Measurements from ENCODE around the gene PLK3. TPM values are rescaled to one million over a fixed set of nuclear protein-coding genes. Genes with fewer than 3 reads are reported as not detected.
A peak's percentile ranks its signal among the peaks of the same experiment; 100 is the strongest.
"Not testable (repeated sequence)": the region's sequence is repeated elsewhere in the genome, so short reads cannot be mapped to it uniquely, and the experiment has no call there.

Gene PLK3
- total and polyA plus RNA-seq, 3 experiments from 2014 or later: 22.5 to 114 (median 104) TPM

- CTCF ChIA-PET: interaction anchor here (0.9 to 5.9 kb wide), 6 partner anchors 11 to 224 kb away, joined by 3 to 39 read pairs (median 10); partner anchors contain the start of genes BTBD19, DYNLT4, HECTD3 and PLK3
- Mint-ChIP-seq H3K36me3 (peaks cover 0 to under 1% (median 0%) of the 10 kb centered on the region in 3 donors), H3K4me1 (peaks cover 26 to 30% (median 27%) of the 10 kb centered on the region in 3 donors), H3K4me3 (peak within 1 kb of the TSS in 2 of 7 donors; percentile 24 to 52), H3K27me3 (no peaks in the 10 kb centered on the region), H3K27ac (peak within 1 kb of the TSS in 6 of 8 donors; percentile 36 to 74 (median 52)), H3K9me3 (no peaks in the 10 kb centered on the region)
- no peaks in the 10 kb centered on the region for H3K27me3 ChIP-seq (ENCODE audit: insufficient read depth, low read length, poor library complexity, severe bottlenecking)
- DNase-seq: no peak
- no peaks in the 10 kb centered on the region for H3K9me3 ChIP-seq (ENCODE audit: low read length)
- H3K27ac ChIP-seq (ENCODE audit: low read depth, low read length): no peak within 1 kb of the TSS
- H3K4me1 ChIP-seq (ENCODE audit: insufficient read depth, low read length): peaks cover 29% of the 10 kb centered on the region
- H3K4me3 ChIP-seq (ENCODE audit: low read length): no peak within 1 kb of the TSS
- POLR2A ChIA-PET: interaction anchor here (0.7 to 5.8 kb wide), 4 partner anchors 12 to 465 kb away, joined by 3 to 49 read pairs (median 10); partner anchors contain the start of genes PLK3 and RPS8
- no peaks in the 10 kb centered on the region for H3K36me3 ChIP-seq (ENCODE audit: insufficient read depth, low read length)
Observed at GRCh38 chr1:44788120-44788860, 11.9 kb upstream of the PLK3 start, which contains the start of gene BEST4. Gene BEST4 (minus strand): TSS chr1:44788170. CDS start chr1:44787705, 465 bp downstream.

GRCh38 chr1:44790968-44791801 lies 9.0 kb upstream of the PLK3 start:
- Histone ChIP-seq H3K27ac (ENCODE audit: low read depth, low read length) (no peak overlapping the region), H3K4me1 (ENCODE audit: insufficient read depth, low read length) (peaks cover 6% of the 10 kb centered on the region), H3K27me3 (ENCODE audit: insufficient read depth, low read length, poor library complexity, severe bottlenecking) (no peaks in the 10 kb centered on the region), H3K36me3 (ENCODE audit: insufficient read depth, low read length) (no peaks in the 10 kb centered on the region), H3K9me3 (ENCODE audit: low read length) (no peaks in the 10 kb centered on the region), H3K4me3 (ENCODE audit: low read length) (no peak overlapping the region)
- no peak for DNase-seq
- H3K9me3 Mint-ChIP-seq: no peaks in the 10 kb centered on the region
- no peak overlapping the region for H3K4me3 Mint-ChIP-seq
- ChIA-PET POLR2A (interaction anchor here (1.2 to 1.8 kb wide), 2 partner anchors 16 to 28 kb away, joined by 4 to 6 read pairs; partner anchors contain the start of gene RPS8), CTCF (interaction anchor here (1.4 to 4.6 kb wide), 7 partner anchors 8 to 223 kb away, joined by 3 to 30 read pairs (median 7); partner anchors contain the start of genes HECTD3, PLK3, RPS8 and UROD)
- H3K36me3 Mint-ChIP-seq: no peaks in the 10 kb centered on the region
- peak overlapping the region in 2 of 8 donors; percentile 44 to 76 for H3K27ac Mint-ChIP-seq
- peaks cover 4 to 8% (median 5%) of the 10 kb centered on the region in 3 donors for H3K4me1 Mint-ChIP-seq
- H3K27me3 Mint-ChIP-seq: no peaks in the 10 kb centered on the region

- H3K27me3 ChIP-seq (ENCODE audit: insufficient read depth, low read length, poor library complexity, severe bottlenecking): no peaks in the 10 kb centered on the region
- no peaks in the 10 kb centered on the region for H3K9me3 ChIP-seq (ENCODE audit: low read length)
- no peak overlapping the region for H3K27ac ChIP-seq (ENCODE audit: low read depth, low read length)
- CTCF ChIA-PET: interaction anchor here (0.7 to 4.6 kb wide), 19 partner anchors 9 to 699 kb away, joined by 3 to 30 read pairs (median 4); partner anchors contain the start of genes HECTD3, MUTYH, RNU5D-1 and TOE1
- peak overlapping the region in 3 of 8 donors; percentile 6 to 26 (median 19) for H3K27ac Mint-ChIP-seq
- no peaks in the 10 kb centered on the region for H3K36me3 ChIP-seq (ENCODE audit: insufficient read depth, low read length)
- POLR2A ChIA-PET: interaction anchor here (0.6 kb wide), 1 partner anchor 18 kb away, joined by 5 read pairs; no protein-coding TSS in a partner anchor
- no peak overlapping the region for H3K4me3 ChIP-seq (ENCODE audit: low read length)
- H3K4me3 Mint-ChIP-seq: no peak overlapping the region
- DNase-seq: no peak
- no peaks in the 10 kb centered on the region for H3K27me3 Mint-ChIP-seq
- H3K9me3 Mint-ChIP-seq: no peaks in the 10 kb centered on the region
- H3K4me1 Mint-ChIP-seq: peaks cover 0 to 2% (median 1%) of the 10 kb centered on the region in 3 donors
- H3K4me1 ChIP-seq (ENCODE audit: insufficient read depth, low read length): no peaks in the 10 kb centered on the region
- no peaks in the 10 kb centered on the region for H3K36me3 Mint-ChIP-seq
Observed at GRCh38 chr1:44792736-44793502, 7.3 kb upstream of the PLK3 start.

GRCh38 chr1:44797886-44798285 lies 2.3 kb upstream of the PLK3 start:
- not testable (repeated sequence) for H3K9me3 ChIP-seq (ENCODE audit: low read length); H3K9me3 Mint-ChIP-seq; H3K36me3 ChIP-seq (ENCODE audit: insufficient read depth, low read length); H3K27me3 Mint-ChIP-seq; H3K27ac ChIP-seq (ENCODE audit: low read depth, low read length); H3K4me3 ChIP-seq (ENCODE audit: low read length); H3K27me3 ChIP-seq (ENCODE audit: insufficient read depth, low read length, poor library complexity, severe bottlenecking)
- POLR2A ChIA-PET: interaction anchor here (0.7 to 3.6 kb wide), 4 partner anchors 10 to 45 kb away, joined by 3 to 122 read pairs (median 3); partner anchors contain the start of gene BTBD19
- Mint-ChIP-seq H3K27ac (peak overlapping the region in 6 of 8 donors; percentile 47 to 96 (median 66)), H3K36me3 (peaks cover 6 to 18% (median 6%) of the 10 kb centered on the region in 3 donors), H3K4me1 (peaks cover 20 to 32% (median 30%) of the 10 kb centered on the region in 3 donors), H3K4me3 (peak overlapping the region in 1 of 7 donors; percentile 67)
- CTCF ChIA-PET: interaction anchor here (3.8 kb wide), 1 partner anchor 20 kb away, joined by 112 read pairs; no protein-coding TSS in a partner anchor
- DNase-seq: peak in 1 of 5 donors; percentile 11
- peaks cover 19% of the 10 kb centered on the region for H3K4me1 ChIP-seq (ENCODE audit: insufficient read depth, low read length)

GRCh38 chr1:44798481-44799365 lies 1.5 kb upstream of the PLK3 start:
- Histone ChIP-seq H3K27ac (ENCODE audit: low read depth, low read length) (no peak overlapping the region), H3K9me3 (ENCODE audit: low read length) (no peaks in the 10 kb centered on the region), H3K4me1 (ENCODE audit: insufficient read depth, low read length) (peaks cover 27% of the 10 kb centered on the region), H3K27me3 (ENCODE audit: insufficient read depth, low read length, poor library complexity, severe bottlenecking) (no peaks in the 10 kb centered on the region), H3K4me3 (ENCODE audit: low read length) (no peak overlapping the region), H3K36me3 (ENCODE audit: insufficient read depth, low read length) (peaks cover 11% of the 10 kb centered on the region)
- Mint-ChIP-seq H3K4me3 (peak overlapping the region in 5 of 7 donors; percentile 46 to 97 (median 67)), H3K9me3 (no peaks in the 10 kb centered on the region), H3K4me1 (peaks cover 24 to 38% (median 36%) of the 10 kb centered on the region in 3 donors), H3K27me3 (no peaks in the 10 kb centered on the region), H3K36me3 (peaks cover 9 to 27% (median 11%) of the 10 kb centered on the region in 3 donors), H3K27ac (peak overlapping the region in 7 of 8 donors; percentile 66 to 99 (median 96))
- ChIA-PET POLR2A (interaction anchor here (3.6 to 4.3 kb wide), 2 partner anchors 15 to 21 kb away, joined by 89 to 122 read pairs; no protein-coding TSS in a partner anchor), CTCF (interaction anchor here (1.0 to 3.8 kb wide), 7 partner anchors 9 to 68 kb away, joined by 3 to 112 read pairs (median 12); partner anchors contain the start of genes BEST4, BTBD19 and RNU5D-1)
- DNase-seq: peak in 1 of 5 donors; percentile 46

GRCh38 chr1:44801491-44802305 lies 1.5 kb downstream of the PLK3 start:
- Histone ChIP-seq H3K27ac (ENCODE audit: low read depth, low read length) (peak overlapping the region; percentile 93), H3K4me3 (ENCODE audit: low read length) (peak overlapping the region; percentile 90), H3K36me3 (ENCODE audit: insufficient read depth, low read length) (peaks cover 27% of the 10 kb centered on the region), H3K27me3 (ENCODE audit: insufficient read depth, low read length, poor library complexity, severe bottlenecking) (no peaks in the 10 kb centered on the region), H3K9me3 (ENCODE audit: low read length) (no peaks in the 10 kb centered on the region), H3K4me1 (ENCODE audit: insufficient read depth, low read length) (peaks cover 35% of the 10 kb centered on the region)
- Mint-ChIP-seq H3K4me3 (peak overlapping the region; percentile 80 to 98 (median 94)), H3K27ac (peak overlapping the region; percentile 80 to 99 (median 92)), H3K36me3 (peaks cover 12 to 52% (median 14%) of the 10 kb centered on the region in 3 donors), H3K27me3 (no peaks in the 10 kb centered on the region), H3K4me1 (peaks cover 28 to 47% (median 42%) of the 10 kb centered on the region in 3 donors), H3K9me3 (no peaks in the 10 kb centered on the region)
- CTCF ChIA-PET: interaction anchor here (1.0 to 3.8 kb wide), 7 partner anchors 7 to 71 kb away, joined by 4 to 112 read pairs (median 11); partner anchors contain the start of genes BTBD19 and RNU5D-1
- POLR2A ChIA-PET: interaction anchor here (0.6 to 4.3 kb wide), 6 partner anchors 7 to 35 kb away, joined by 3 to 122 read pairs (median 50); partner anchors contain the start of gene BTBD19
- peak in 4 of 5 donors; percentile 21 to 66 (median 50) for DNase-seq

Data from CD8-positive, alpha-beta memory T cell (primary cell).